ENCODE results near the gene CCR8. TPM values are rescaled to one million over a fixed set of nuclear protein-coding genes. Genes with fewer than 3 reads are reported as not detected.

Gene CCR8
- total RNA-seq, 1 donor from 2014 or later, result not detected

- H3K9me3 ChIP-seq, result no peaks in the 10 kb centered on the region
- H3K36me3 ChIP-seq, result no peaks in the 10 kb centered on the region
- H3K27ac ChIP-seq, result no peak overlapping the region
- intact Hi-C loops (cut with DNase I), result loop anchor here (5.0 kb wide), 1 partner anchor 167 kb away; no protein-coding TSS in a partner anchor
- H3K4me1 ChIP-seq, result no peaks in the 10 kb centered on the region
- DNase-seq (ENCODE audit: extremely low spot score in 2 of 2), result no peak
- H3K27me3 ChIP-seq, result no peaks in the 10 kb centered on the region
- H3K4me3 ChIP-seq, result no peak overlapping the region
- TF ChIP-seq POLR2AphosphoS5 (IDR thresholded peaks at IDR 0.05; ENCODE audit: insufficient read depth in 1 of 2, low read depth in 1 of 2) (no peak), POLR2A (IDR thresholded peaks at IDR 0.05) (no peak), CTCF (IDR thresholded peaks at IDR 0.05) (no peak)
These were observed 34.9 kb upstream of the CCR8 start for GRCh38 chr3:39294446-39295183.

DNA sequence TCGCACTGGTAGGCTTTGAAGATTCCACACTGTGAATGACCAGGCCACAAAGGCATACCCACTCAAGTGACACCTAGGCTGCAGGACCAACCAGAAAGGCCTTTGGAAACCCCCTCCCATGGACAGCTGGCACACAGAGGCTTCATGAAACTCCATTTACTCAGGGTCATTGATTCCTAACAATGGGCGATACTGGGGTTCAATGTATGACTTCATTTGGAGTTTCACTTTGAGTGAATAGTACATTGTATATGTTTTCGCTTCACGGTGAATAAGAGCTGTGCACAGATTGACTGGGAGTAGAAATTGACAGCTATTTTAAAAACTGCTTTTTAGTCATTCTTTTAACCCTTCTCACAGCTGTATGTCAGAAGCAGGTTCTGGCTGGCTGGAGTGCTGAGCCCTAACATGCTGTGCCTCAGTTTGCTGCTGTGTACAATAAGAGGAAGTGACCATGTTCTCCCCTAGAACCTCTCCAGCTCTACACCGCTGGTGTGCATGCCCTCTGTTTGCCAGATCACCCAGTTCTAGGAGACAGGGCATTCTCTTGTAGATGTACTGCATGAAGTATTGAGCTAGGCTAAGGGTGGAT lies 34.2 kb upstream of the CCR8 start:
- H3K4me1 ChIP-seq, result no peaks in the 10 kb centered on the region
- TF ChIP-seq CTCF (IDR thresholded peaks at IDR 0.05) (no peak), POLR2AphosphoS5 (IDR thresholded peaks at IDR 0.05; ENCODE audit: insufficient read depth in 1 of 2, low read depth in 1 of 2) (no peak), POLR2A (IDR thresholded peaks at IDR 0.05) (no peak)
- intact Hi-C loops (cut with DNase I), result no loop called here
- H3K27ac ChIP-seq, result no peak overlapping the region
- no peaks in the 10 kb centered on the region for H3K27me3 ChIP-seq
- no peak for DNase-seq (ENCODE audit: extremely low spot score in 2 of 2)
- H3K36me3 ChIP-seq, result no peaks in the 10 kb centered on the region
- H3K4me3 ChIP-seq, result no peak overlapping the region
- H3K9me3 ChIP-seq, result peaks cover 5% of the 10 kb centered on the region

DNA sequence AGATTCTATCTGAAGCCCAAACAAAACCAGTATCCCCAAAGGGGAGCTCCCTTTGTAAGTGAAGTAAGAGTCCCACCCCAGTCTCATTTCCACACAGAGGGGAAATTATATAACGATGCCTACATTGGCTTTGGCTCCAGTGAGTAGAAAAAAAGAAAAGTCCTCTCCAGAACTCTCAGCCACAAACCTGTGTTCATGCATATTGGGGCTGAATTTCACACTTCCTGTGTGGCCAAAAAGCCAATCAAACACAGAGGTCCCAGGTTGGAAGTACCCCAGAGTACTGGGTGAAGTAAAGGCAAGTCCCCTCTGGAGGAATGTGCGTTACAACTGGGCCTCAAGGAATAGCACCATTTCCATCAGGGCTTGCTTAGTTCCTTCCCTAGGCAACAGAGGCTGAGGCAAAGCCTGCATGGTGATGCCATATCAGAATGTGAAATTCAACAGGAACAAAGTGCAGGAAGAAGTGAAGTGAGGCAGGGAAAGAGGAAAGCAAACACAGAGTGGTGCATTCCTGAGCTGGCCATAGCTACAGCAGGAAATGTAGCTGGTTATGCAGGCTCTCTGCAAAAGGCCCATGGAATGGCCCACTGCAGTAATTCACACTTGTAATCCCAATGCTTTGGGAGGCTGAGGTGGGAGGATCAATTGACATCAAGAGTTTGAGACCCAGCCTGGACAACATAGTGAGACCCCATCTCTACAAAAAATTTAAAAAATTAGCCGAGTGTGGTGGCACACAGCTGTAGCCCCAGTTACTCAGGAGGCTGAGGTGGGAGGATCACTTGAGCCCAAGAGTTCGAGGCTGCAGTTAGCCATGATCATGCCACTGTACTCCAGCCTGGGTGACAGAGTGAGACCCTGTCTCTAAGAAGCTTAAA lies 33.1 kb upstream of the CCR8 start:
- Histone ChIP-seq H3K9me3 (peaks cover 5% of the 10 kb centered on the region), H3K27me3 (no peaks in the 10 kb centered on the region), H3K4me3 (no peak overlapping the region), H3K36me3 (no peaks in the 10 kb centered on the region), H3K27ac (no peak overlapping the region), H3K4me1 (no peaks in the 10 kb centered on the region)
- TF ChIP-seq CTCF (IDR thresholded peaks at IDR 0.05) (no peak), POLR2A (IDR thresholded peaks at IDR 0.05) (no peak), POLR2AphosphoS5 (IDR thresholded peaks at IDR 0.05; ENCODE audit: insufficient read depth in 1 of 2, low read depth in 1 of 2) (no peak)
- no peak for DNase-seq (ENCODE audit: extremely low spot score in 2 of 2)
- intact Hi-C loops (cut with DNase I), result no loop called here

GRCh38 chr3:39299279-39299678 lies 30.2 kb upstream of the CCR8 start:
- Histone ChIP-seq H3K9me3 (peaks cover 5% of the 10 kb centered on the region), H3K36me3 (no peaks in the 10 kb centered on the region), H3K27me3 (no peaks in the 10 kb centered on the region), H3K4me1 (no peaks in the 10 kb centered on the region), H3K4me3 (no peak overlapping the region), H3K27ac (no peak overlapping the region)
- intact Hi-C loops (cut with DNase I), result no loop called here
- TF ChIP-seq CTCF (IDR thresholded peaks at IDR 0.05) (no peak), POLR2A (IDR thresholded peaks at IDR 0.05) (no peak), POLR2AphosphoS5 (IDR thresholded peaks at IDR 0.05; ENCODE audit: insufficient read depth in 1 of 2, low read depth in 1 of 2) (no peak)
- no peak for DNase-seq (ENCODE audit: extremely low spot score in 2 of 2)

Measured in vagina (tissue), 2 donors.